ENCODE results near the gene EFNA5.

GRCh38 chr5:107457138-107457537, 213.6 kb downstream of the EFNA5 start:
- TF ChIP-seq CTCF (IDR thresholded peaks at IDR 0.05 in 2 of 3, conservative IDR thresholded peaks at IDR 0.05 in 1 of 3; ENCODE audit: borderline replicate concordance in 1 of 3, insufficient read depth in 1 of 3, low read depth in 2 of 3, low read length in 2 of 3) (no peak), POLR2A (IDR thresholded peaks at IDR 0.05; ENCODE audit: borderline replicate concordance, extremely low read depth, insufficient read depth, insufficient read length) (no peak), FOSL1 (IDR thresholded peaks at IDR 0.05; ENCODE audit: low read depth) (no peak), SRF (IDR thresholded peaks at IDR 0.05; ENCODE audit: low read depth) (no peak), RAD21 (IDR thresholded peaks at IDR 0.05; ENCODE audit: low read depth) (no peak), MAX (IDR thresholded peaks at IDR 0.05) (no peak)
